K562 (cell line): ENCODE results near the gene FAM200A. TPM values are rescaled to one million over a fixed set of nuclear protein-coding genes. Genes with fewer than 3 reads are reported as not detected.

ENCODE experiments used
- CEBPB ChIP-seq: fragments of 450-650 bp; IDR thresholded peaks from 2 replicates; pipeline ENCODE4 v1.6.1; 2016; ENCODE audit warnings: missing genetic modification characterization, missing compliant biosample characterization
- DNMT1 ChIP-seq: fragments of 450-650 bp; IDR thresholded peaks from 2 replicates; pipeline ENCODE4 v1.6.1; 2016; ENCODE audit warnings: antibody characterized with exemption, mild to moderate bottlenecking
- FOXP4 ChIP-seq: sonication (generic); formaldehyde crosslinking; IDR thresholded peaks from 2 replicates; pipeline ENCODE4 v1.8.0; 2022; ENCODE audit warnings: mild to moderate bottlenecking, missing genetic modification reagents, borderline replicate concordance
- HINFP ChIP-seq: fragments of 450-650 bp; conservative IDR thresholded peaks from 2 replicates; pipeline ENCODE4 v1.6.1; 2016; ENCODE audit warnings: missing genetic modification characterization, low read depth, mild to moderate bottlenecking, control low read depth, missing compliant biosample characterization
- KAT2B ChIP-seq: IDR thresholded peaks from one replicate; pipeline ENCODE4 v1.6.1; 2012; ENCODE audit warnings: low read depth, mild to moderate bottlenecking, control low read depth, inconsistent platforms, low read length, moderate library complexity
- KAT7 ChIP-seq: sonication (generic); formaldehyde crosslinking; IDR thresholded peaks from 2 replicates; pipeline ENCODE4 v1.8.0; 2022; ENCODE audit warnings: missing genetic modification reagents, mild to moderate bottlenecking, borderline replicate concordance
- NFATC3 ChIP-seq: fragments of 450-650 bp; IDR thresholded peaks from 2 replicates; pipeline ENCODE4 v1.6.1; 2017; ENCODE audit warnings: mild to moderate bottlenecking
- NRF1 ChIP-seq, 2 experiments: fragments of 450-650 bp; IDR thresholded peaks in 1 of 2; conservative IDR thresholded peaks in 1 of 2; 2 replicates each; pipeline ENCODE4 v1.6.1; 2014; ENCODE audit warnings: mild to moderate bottlenecking in 2 of 2
- PCBP1 ChIP-seq: fragments of 200-400 bp; formaldehyde crosslinking; IDR thresholded peaks from 2 replicates; pipeline ENCODE4 v1.6.1; 2018; ENCODE audit warnings: mild to moderate bottlenecking, low read depth, low read length; ENCODE audit not compliant: poor library complexity, severe bottlenecking
- PURB ChIP-seq: sonication (generic); formaldehyde crosslinking; IDR thresholded peaks from 2 replicates; pipeline ENCODE4 v1.9.0; 2021; ENCODE audit warnings: low read depth, mild to moderate bottlenecking, missing genetic modification reagents
- RBFOX2 ChIP-seq: fragments of 200-400 bp; formaldehyde crosslinking; IDR thresholded peaks from 2 replicates; pipeline ENCODE4 v1.6.1; 2017; ENCODE audit warnings: low read depth, mild to moderate bottlenecking, low read length, moderate library complexity
- SIN3B ChIP-seq: fragments of 450-650 bp; IDR thresholded peaks from 2 replicates; pipeline ENCODE4 v1.6.1; 2017; ENCODE audit warnings: low read depth, mild to moderate bottlenecking, moderate library complexity
- TAF9B ChIP-seq: fragments of 450-650 bp; IDR thresholded peaks from 2 replicates; pipeline ENCODE4 v1.6.1; 2018; ENCODE audit warnings: mild to moderate bottlenecking; ENCODE audit not compliant: partially characterized antibody
- THAP12 ChIP-seq: fragments of 250-450 bp; sonication (Bioruptor Pico); IDR thresholded peaks from 2 replicates; pipeline ENCODE4 v1.9.0; 2021; ENCODE audit warnings: mild to moderate bottlenecking, inconsistent platforms
- ZFP1 ChIP-seq: fragments of 450-650 bp; formaldehyde crosslinking; IDR thresholded peaks from 2 replicates; pipeline ENCODE4 v1.4.0; 2020; ENCODE audit warnings: mild to moderate bottlenecking, mixed read lengths
- ZNF174 ChIP-seq: fragments of 250-450 bp; sonication (Bioruptor Pico); IDR thresholded peaks from 2 replicates; pipeline ENCODE4 v1.4.0; 2020; ENCODE audit warnings: mild to moderate bottlenecking
- ZNF175 ChIP-seq: fragments of 200-800 bp; sonication (Bioruptor generic); IDR thresholded peaks from 2 replicates; pipeline ENCODE4 v1.6.1; 2016; ENCODE audit warnings: low read depth, mild to moderate bottlenecking, missing genetic modification characterization, missing compliant biosample characterization
- ZNF436 ChIP-seq: fragments of 250-450, 450-650 bp; sonication (Bioruptor Pico); formaldehyde crosslinking; IDR thresholded peaks from 2 replicates; pipeline ENCODE4 v1.7.0; 2020; ENCODE audit warnings: mild to moderate bottlenecking
- polyA plus RNA-seq, 8 experiments: library from polyadenylated mRNA; depleted of rRNA in 4 of 8; stranded (reverse) in 5 of 8; unstranded in 3 of 8; fragments of >200 nt; fragmentation: Nextera tagmentation in 2 of 8; fragmentation: Illumina TruSeq in 1 of 8; extraction: Ambion mirVana in 2 of 8; extraction: Trizol in 1 of 8; gene quantifications; 2 replicates each; pipeline versions ENCODE4 v1.2.1 to v1.2.3, GENCODE V29; 2011 to 2014; ENCODE audit warnings: inconsistent platforms in 1 of 8, missing spikeins in 1 of 8
- total RNA-seq, 7 experiments: library from RNA; depleted of rRNA in 6 of 7; stranded (reverse); fragments of >200 nt in 6 of 7; fragmentation: Illumina TruSeq in 2 of 7; extraction: Trizol in 2 of 7; gene quantifications; 2 replicates each; pipeline versions ENCODE4 v1.2.1 to v1.2.3, GENCODE V29; 2011 to 2021; ENCODE audit warnings: low replicate concordance in 1 of 7
- TF ChIP-seq, protein P1 (sequence below), 2 experiments: IDR thresholded peaks; 2 replicates each; pipeline ENCODE4 v1.6.1; 2012; ENCODE audit warnings: improper control_type of control experiment in 2 of 2, low read depth in 2 of 2, low read length in 2 of 2, borderline replicate concordance in 1 of 2
- TF ChIP-seq, protein P2 (sequence below): sonication (generic); IDR thresholded peaks from 2 replicates; pipeline ENCODE4 v1.6.1; 2016

Gene FAM200A
- total and polyA plus RNA-seq, 9 of the 15 experiments (the other 6 are each of a cell fraction or from before 2014, with no cell fraction given): 3.3 to 11.2 (median 8.3) TPM

DNA sequence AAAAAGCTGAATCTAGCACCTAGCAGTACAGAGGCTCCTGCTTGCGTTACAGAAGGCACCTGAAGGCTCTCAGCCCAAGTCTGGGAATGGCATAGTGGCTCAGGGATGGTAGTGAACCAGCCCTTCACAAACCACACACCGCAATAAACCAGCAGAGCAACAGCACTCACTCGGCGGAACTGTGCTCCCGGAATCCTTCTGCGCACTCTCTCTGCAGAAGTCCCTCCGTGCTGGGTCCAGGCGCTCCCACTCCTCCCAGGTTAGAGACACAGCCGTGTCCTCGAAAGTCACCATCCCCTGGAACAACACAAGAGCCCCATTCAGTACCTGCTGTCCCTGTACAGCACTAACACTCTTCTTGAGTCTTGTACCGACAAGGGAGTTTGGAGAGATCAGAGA, 53.4 kb downstream of the FAM200A start (continued):
- 0 out of 2 replicates have a peak, but pooled peaks have one; percentile 33 for TF ChIP-seq THAP12
- no peak for TF ChIP-seq NFATC3
- TF ChIP-seq, protein P1, sequence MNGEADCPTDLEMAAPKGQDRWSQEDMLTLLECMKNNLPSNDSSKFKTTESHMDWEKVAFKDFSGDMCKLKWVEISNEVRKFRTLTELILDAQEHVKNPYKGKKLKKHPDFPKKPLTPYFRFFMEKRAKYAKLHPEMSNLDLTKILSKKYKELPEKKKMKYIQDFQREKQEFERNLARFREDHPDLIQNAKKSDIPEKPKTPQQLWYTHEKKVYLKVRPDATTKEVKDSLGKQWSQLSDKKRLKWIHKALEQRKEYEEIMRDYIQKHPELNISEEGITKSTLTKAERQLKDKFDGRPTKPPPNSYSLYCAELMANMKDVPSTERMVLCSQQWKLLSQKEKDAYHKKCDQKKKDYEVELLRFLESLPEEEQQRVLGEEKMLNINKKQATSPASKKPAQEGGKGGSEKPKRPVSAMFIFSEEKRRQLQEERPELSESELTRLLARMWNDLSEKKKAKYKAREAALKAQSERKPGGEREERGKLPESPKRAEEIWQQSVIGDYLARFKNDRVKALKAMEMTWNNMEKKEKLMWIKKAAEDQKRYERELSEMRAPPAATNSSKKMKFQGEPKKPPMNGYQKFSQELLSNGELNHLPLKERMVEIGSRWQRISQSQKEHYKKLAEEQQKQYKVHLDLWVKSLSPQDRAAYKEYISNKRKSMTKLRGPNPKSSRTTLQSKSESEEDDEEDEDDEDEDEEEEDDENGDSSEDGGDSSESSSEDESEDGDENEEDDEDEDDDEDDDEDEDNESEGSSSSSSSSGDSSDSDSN (IDR thresholded peaks at IDR 0.05; ENCODE audit: borderline replicate concordance in 1 of 2, low read depth in 2 of 2, low read length in 2 of 2): no peak
- TF ChIP-seq PURB: no peak
- TF ChIP-seq, protein P2, sequence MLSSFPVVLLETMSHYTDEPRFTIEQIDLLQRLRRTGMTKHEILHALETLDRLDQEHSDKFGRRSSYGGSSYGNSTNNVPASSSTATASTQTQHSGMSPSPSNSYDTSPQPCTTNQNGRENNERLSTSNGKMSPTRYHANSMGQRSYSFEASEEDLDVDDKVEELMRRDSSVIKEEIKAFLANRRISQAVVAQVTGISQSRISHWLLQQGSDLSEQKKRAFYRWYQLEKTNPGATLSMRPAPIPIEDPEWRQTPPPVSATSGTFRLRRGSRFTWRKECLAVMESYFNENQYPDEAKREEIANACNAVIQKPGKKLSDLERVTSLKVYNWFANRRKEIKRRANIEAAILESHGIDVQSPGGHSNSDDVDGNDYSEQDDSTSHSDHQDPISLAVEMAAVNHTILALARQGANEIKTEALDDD: no peak
- no peak for TF ChIP-seq ZFP1 (CRISPR knock-in tag)
- no peak for TF ChIP-seq HINFP (tag)
- TF ChIP-seq KAT2B: no peak
- no peak for TF ChIP-seq DNMT1
- peak; percentile 55; the same call in 1 of the 2 replicates for TF ChIP-seq RBFOX2
- no peak for TF ChIP-seq PCBP1
- no peak for TF ChIP-seq ZNF175 (CRISPR knock-in tag)
- TF ChIP-seq NRF1 (conservative IDR thresholded peaks at IDR 0.05 in 1 of 2, IDR thresholded peaks at IDR 0.05 in 1 of 2): peak; percentile 49 to 56; a peak in 2 of 4 replicates
- no peak for TF ChIP-seq CEBPB (tag)
- no peak for TF ChIP-seq FOXP4 (CRISPR knock-in tag)
- TF ChIP-seq ZNF174: no peak
- TF ChIP-seq SIN3B: no peak
- no peak for TF ChIP-seq TAF9B
- TF ChIP-seq ZNF436 (CRISPR knock-in tag): no peak
- TF ChIP-seq KAT7 (CRISPR knock-in tag): no peak
